HepG2 (cell line): ENCODE results near the gene HEPACAM. TPM values are rescaled to one million over a fixed set of nuclear protein-coding genes. Genes with fewer than 3 reads are reported as not detected.
A peak's percentile ranks its signal among the peaks of the same experiment; 100 is the strongest.

Experiments used
- ATAC-seq: fragments of 200-7000 bp; cut with Tn5 transposase; 3 replicates; pipeline ENCODE4 v1.9.1; 2020; ENCODE audit warnings: mild to moderate bottlenecking, moderate library complexity
- BruUV-seq: library from RNA; stranded (reverse); fragments of 400-500 nt; replicated peaks from 2 replicates; lab custom pipeline; 2021; lab: Mats Ljungman, UMichigan
- CTCF ChIA-PET: fragments of 300-600 bp; formaldehyde crosslinking; extraction: SDS; loops from one replicate; lab custom pipeline; 2021; ENCODE audit warnings: low total read pairs, inconsistent platforms, low intra/inter-chr PET ratio; lab: Yijun Ruan, JAX
- POLR2A ChIA-PET: fragments of 350-600 bp; sonication (Branson Sonifier 250); formaldehyde crosslinking; loops from one replicate; lab custom pipeline; 2020; ENCODE audit warnings: antibody characterized with exemption, inconsistent platforms; lab: Yijun Ruan, JAX
- DNase-seq: peaks from one replicate; pipeline ENCODE4 v3.0.0-alpha.2; 2015; ENCODE audit warnings: low spot score
- FAIRE-seq: peaks from 3 replicates; lab custom pipeline; 2011; peaks lifted over from hg19 to GRCh38; lab: Jason Lieb, UNC
- H2AFZ ChIP-seq: one replicate; pipeline ENCODE4 v1.6.1; 2011; ENCODE audit warnings: low read length, inconsistent platforms
- H3K27ac ChIP-seq: fragments of 300-600 bp; 3 replicates; pipeline ENCODE4 v1.8.0; 2011; ENCODE audit warnings: mixed run types, mild to moderate bottlenecking, mixed read lengths, low read length, inconsistent platforms; ENCODE audit not compliant: insufficient read depth; ENCODE audit errors: extremely low read length
- H3K27me3 ChIP-seq, 2 experiments: fragments of 200-600 bp in 1 of 2; 2 replicates in 1 of 2; 3 replicates in 1 of 2; pipeline versions ENCODE4 v1.6.0 to v1.8.0; 2011; ENCODE audit warnings: low read length in 2 of 2, mild to moderate bottlenecking in 2 of 2, moderate library complexity in 2 of 2, inconsistent platforms in 1 of 2; ENCODE audit not compliant: insufficient read depth in 2 of 2, control insufficient read depth in 1 of 2
- H3K36me3 ChIP-seq, 2 experiments: fragments of 200-600 bp in 1 of 2; replicated peaks in 1 of 2; 2 replicates in 1 of 2; 3 replicates in 1 of 2; pipeline versions ENCODE4 v1.5.1 to v1.8.0; 2011; ENCODE audit warnings: low read length in 2 of 2, inconsistent platforms in 1 of 2; ENCODE audit not compliant: insufficient read depth in 2 of 2, control insufficient read depth in 1 of 2
- H3K4me1 ChIP-seq: 2 replicates; pipeline ENCODE4 v1.5.1; 2012; ENCODE audit warnings: low read length, inconsistent platforms; ENCODE audit not compliant: insufficient read depth
- H3K4me2 ChIP-seq: 2 replicates; pipeline ENCODE4 v1.6.0; 2011; ENCODE audit warnings: low read depth, low read length, inconsistent platforms
- H3K4me3 ChIP-seq, 3 experiments: fragments of 200-600 bp in 1 of 3; sonication (generic), shearing (Covaris generic) in 1 of 3; replicated peaks in 1 of 3; 2 replicates each; pipeline ENCODE4 v1.5.1; 2011 to 2016; ENCODE audit warnings: low read length in 3 of 3, inconsistent platforms in 2 of 3, low read depth in 2 of 3, mild to moderate bottlenecking in 2 of 3, control low read depth in 1 of 3, mixed read lengths in 1 of 3; ENCODE audit not compliant: insufficient read depth in 1 of 3
- H3K79me2 ChIP-seq: one replicate; pipeline ENCODE4 v1.6.1; 2011; ENCODE audit warnings: low read length, inconsistent platforms; ENCODE audit not compliant: insufficient read depth
- H3K9ac ChIP-seq: 2 replicates; pipeline ENCODE4 v1.6.0; 2011; ENCODE audit warnings: mild to moderate bottlenecking, low read depth, low read length, inconsistent platforms; ENCODE audit not compliant: insufficient read depth
- H3K9me3 ChIP-seq: 2 replicates; pipeline ENCODE4 v1.5.1; 2012; ENCODE audit warnings: mild to moderate bottlenecking, low read length
- H4K20me1 ChIP-seq: 2 replicates; pipeline ENCODE4 v1.6.0; 2011; ENCODE audit warnings: inconsistent platforms, mild to moderate bottlenecking, low read length, moderate library complexity; ENCODE audit not compliant: insufficient read depth
- CEBPB ChIP-seq: IDR thresholded peaks from 2 replicates; pipeline ENCODE4 v1.6.1; 2011; ENCODE audit warnings: low read depth, low read length, improper control_type of control experiment, borderline replicate concordance
- HDAC1 ChIP-seq: sonication (generic); formaldehyde crosslinking; IDR thresholded peaks from 2 replicates; pipeline ENCODE4 v1.5.1; 2020; ENCODE audit warnings: mild to moderate bottlenecking, missing genetic modification reagents
- MAFG ChIP-seq: sonication (generic); formaldehyde crosslinking; IDR thresholded peaks from 2 replicates; pipeline ENCODE4 v1.5.1; 2020; ENCODE audit warnings: mild to moderate bottlenecking, missing genetic modification reagents
- NBN ChIP-seq: fragments of 450-650 bp; conservative IDR thresholded peaks from 2 replicates; pipeline ENCODE4 v1.6.1; 2017
- NR1H2 ChIP-seq: sonication (generic); formaldehyde crosslinking; IDR thresholded peaks from 2 replicates; pipeline ENCODE4 v1.8.1; 2022; ENCODE audit warnings: low read depth, missing genetic modification reagents, borderline replicate concordance
- RXRA ChIP-seq: sonication (generic); formaldehyde crosslinking; IDR thresholded peaks from 2 replicates; pipeline ENCODE4 v1.5.1; 2020; ENCODE audit warnings: missing genetic modification reagents
- TBX3 ChIP-seq: fragments of 450-650 bp; IDR thresholded peaks from 2 replicates; pipeline ENCODE4 v1.6.1; 2017; ENCODE audit warnings: antibody characterized with exemption, mild to moderate bottlenecking, inconsistent platforms, borderline replicate concordance
- ZFP41 ChIP-seq: sonication (generic); formaldehyde crosslinking; IDR thresholded peaks from 2 replicates; pipeline ENCODE4 v1.4.0; 2020; ENCODE audit warnings: mild to moderate bottlenecking, missing genetic modification reagents, borderline replicate concordance
- ZNF34 ChIP-seq: sonication (generic); formaldehyde crosslinking; IDR thresholded peaks from 2 replicates; pipeline ENCODE4 v1.4.0; 2020; ENCODE audit warnings: mild to moderate bottlenecking, missing genetic modification reagents, borderline replicate concordance
- ZNF891 ChIP-seq: sonication (generic); formaldehyde crosslinking; IDR thresholded peaks from 2 replicates; pipeline ENCODE4 v1.5.0; 2020; ENCODE audit warnings: mild to moderate bottlenecking, missing genetic modification reagents
- WGBS: methylation state at CpG from one replicate; pipeline ENCODE4 v1.1.6; 2017; ENCODE audit warnings: low lambda C conversion rate; 5-methylcytosine and 5-hydroxymethylcytosine counted together
- in situ Hi-C: cut with HindIII; loops from 2 replicates; pipeline ENCODE4 v1.10.0; 2017; ENCODE audit warnings: low pct_unique_long_range_greater_than_20kb; ENCODE audit not compliant: extremely low pct_ligation_motif_present
- intact Hi-C: fragments of 100-400 bp; cut with micrococcal nuclease; formaldehyde crosslinking; loops from one replicate; pipeline ENCODE4 v1.10.0; 2022; ENCODE audit not compliant: unreplicated experiment
- polyA plus RNA-seq, 8 experiments: library from polyadenylated mRNA; depleted of rRNA in 3 of 8; stranded (reverse) in 7 of 8; unstranded in 1 of 8; fragments of >200 nt; fragmentation: Illumina TruSeq in 4 of 8; extraction: Trizol in 4 of 8; gene quantifications; 2 replicates each; pipeline versions ENCODE4 v1.2.1 to v1.2.3, GENCODE V29; 2011 to 2016; ENCODE audit warnings: low read depth in 4 of 8, missing spikeins in 1 of 8, mixed read lengths in 1 of 8; ENCODE audit not compliant: insufficient read depth in 1 of 8
- total RNA-seq, 5 experiments: library from RNA; depleted of rRNA; stranded (reverse); fragments of >200 nt; fragmentation: Illumina TruSeq; extraction: Trizol; gene quantifications; 2 replicates each; pipeline ENCODE4 v1.2.3, GENCODE V29; 2016; ENCODE audit warnings: low read depth in 1 of 5
- TF ChIP-seq, protein P1 (sequence below): sonication (generic); formaldehyde crosslinking; conservative IDR thresholded peaks from 2 replicates; pipeline ENCODE4 v1.4.0; 2020; ENCODE audit warnings: mild to moderate bottlenecking, missing genetic modification reagents, moderate library complexity
- TF ChIP-seq, protein P2 (sequence below): sonication (generic); formaldehyde crosslinking; IDR thresholded peaks from 2 replicates; pipeline ENCODE4 v1.5.1; 2020; ENCODE audit warnings: mild to moderate bottlenecking, missing genetic modification reagents, borderline replicate concordance

Gene HEPACAM
- total and polyA plus RNA-seq, 2 of the 13 experiments (the other 11 are each of a cell fraction or from before 2014, with no cell fraction given): 66.9 to 121 TPM

DNA sequence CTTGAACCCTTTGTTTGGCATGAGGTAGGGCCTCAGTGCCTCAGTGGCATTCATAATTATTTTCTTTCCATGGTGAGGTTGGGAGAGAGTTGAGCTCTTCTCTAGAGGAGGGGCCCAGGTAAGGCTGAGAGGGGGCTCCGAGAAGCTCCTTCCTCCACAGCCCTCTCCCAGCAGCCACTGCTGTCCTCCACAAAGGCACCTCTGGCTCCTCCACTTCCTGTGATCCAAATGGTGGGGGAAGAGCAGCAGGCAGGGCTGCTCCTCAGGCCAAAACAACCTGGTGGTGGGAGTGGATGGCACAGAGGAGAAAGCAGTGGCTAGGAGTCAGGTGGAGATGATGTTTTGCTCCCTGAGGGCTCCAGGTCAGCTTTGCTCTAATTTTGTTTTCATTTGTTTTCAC, 51.5 kb downstream of the HEPACAM start:
- no peak overlapping the region; a peak in 1 of 6 replicates for H3K4me3 ChIP-seq
- peaks cover 0 to 17% of the 10 kb centered on the region in 2 experiments; a peak in 4 of 5 replicates for H3K27me3 ChIP-seq
- H2AFZ ChIP-seq: peak overlapping the region; percentile 11
- H4K20me1 ChIP-seq: no peaks in the 10 kb centered on the region
- ChIA-PET POLR2A (no interaction called here), CTCF (no interaction called here)
- intact Hi-C loops (no loop called here), in situ Hi-C loops (no loop called here)
- peak overlapping the region; percentile 16; the same call in 1 of the 2 replicates for H3K4me2 ChIP-seq
- H3K9ac ChIP-seq: no peak overlapping the region
- no peak for FAIRE-seq
- DNase-seq: no peak
- ATAC-seq: no peak
- H3K4me1 ChIP-seq: peaks cover 67% of the 10 kb centered on the region
- no peak overlapping the region for H3K27ac ChIP-seq
- no peaks in the 10 kb centered on the region for H3K79me2 ChIP-seq
- no TSS peak for BruUV-seq
- no peak for TF ChIP-seq TBX3
- TF ChIP-seq ZNF891 (CRISPR knock-in tag): 0 out of 2 replicates have a peak, but pooled peaks have one; percentile 27
- WGBS: 56% methylated on average over 1 of the region's 1 CpG
- no peaks in the 10 kb centered on the region for H3K9me3 ChIP-seq
- H3K36me3 ChIP-seq: no peaks in the 10 kb centered on the region

DNA sequence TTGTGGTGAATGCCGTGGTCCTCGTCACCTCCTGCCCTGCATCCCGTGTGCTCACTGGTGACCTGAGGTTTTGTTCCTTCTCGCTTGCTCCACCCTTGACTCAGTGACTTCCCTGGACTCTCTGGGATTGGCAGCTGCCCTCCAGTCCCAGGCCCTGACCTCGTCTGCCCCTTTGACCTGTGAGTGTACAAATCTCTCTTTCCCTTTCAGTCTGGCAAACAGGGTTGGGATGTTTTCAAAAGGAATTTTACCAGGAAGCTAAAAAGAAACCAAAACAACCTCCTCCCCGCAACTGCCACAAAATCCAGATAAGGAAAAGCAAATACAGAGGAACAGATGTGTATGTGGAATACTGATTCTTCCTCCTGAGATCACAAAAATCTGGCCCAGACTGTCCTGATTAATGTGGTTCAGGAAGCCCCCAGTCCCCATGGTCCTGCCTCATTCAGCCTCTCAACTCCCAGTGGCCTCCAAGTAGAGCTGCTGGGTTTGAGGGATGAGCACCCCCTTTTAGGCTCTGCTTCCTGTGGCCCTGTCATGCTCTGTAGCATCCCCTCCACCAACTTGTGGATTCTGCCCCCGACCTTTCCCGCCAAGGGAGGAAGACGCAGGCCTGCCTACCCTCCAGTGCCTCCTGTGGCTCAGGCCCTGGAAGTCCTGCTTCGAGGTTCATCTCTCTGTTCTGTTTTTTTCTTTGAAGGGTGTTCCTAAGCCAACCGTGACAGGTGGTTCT, 53.3 kb downstream of the HEPACAM start:
- Histone ChIP-seq H3K27me3 (peaks cover 0 to 31% of the 10 kb centered on the region in 2 experiments; a peak in 4 of 5 replicates), H3K79me2 (no peaks in the 10 kb centered on the region), H3K9ac (0 out of 2 replicates have a peak overlapping the region, but pooled peaks have one; percentile 9), H3K4me1 (peaks cover 71% of the 10 kb centered on the region), H3K4me2 (peak overlapping the region; percentile 84), H4K20me1 (no peaks in the 10 kb centered on the region), H2AFZ (no peak overlapping the region), H3K27ac (peak overlapping the region; percentile 54), H3K9me3 (no peaks in the 10 kb centered on the region), H3K4me3 (peak overlapping the region in 2 of 3 experiments; percentile 6 to 64; a peak in 2 of 6 replicates), H3K36me3 (no peaks in the 10 kb centered on the region)
- ATAC-seq (peak; percentile 63), DNase-seq (peak; percentile 89), FAIRE-seq (peak; percentile 81)
- ChIA-PET CTCF (no interaction called here), POLR2A (interaction anchor here (1.2 to 1.6 kb wide), 3 partner anchors 71 to 259 kb away, joined by 3 to 5 read pairs (median 4); partner anchors contain the start of genes CCDC15 and TBRG1)
- in situ Hi-C loops (no loop called here), intact Hi-C loops (no loop called here)
- no TSS peak for BruUV-seq
- WGBS: 0% methylated on average over 10 of the region's 11 CpGs
- TF ChIP-seq HDAC1 (CRISPR knock-in tag) (peak; percentile 87), ZNF34 (0 out of 2 replicates have a peak, but pooled peaks have one; percentile 57), NBN (no peak), ZFP41 (CRISPR knock-in tag) (no peak), CEBPB (no peak), NR1H2 (CRISPR knock-in tag) (no peak), MAFG (no peak), RXRA (CRISPR knock-in tag) (peak; percentile 87)
- TF ChIP-seq, protein P1, sequence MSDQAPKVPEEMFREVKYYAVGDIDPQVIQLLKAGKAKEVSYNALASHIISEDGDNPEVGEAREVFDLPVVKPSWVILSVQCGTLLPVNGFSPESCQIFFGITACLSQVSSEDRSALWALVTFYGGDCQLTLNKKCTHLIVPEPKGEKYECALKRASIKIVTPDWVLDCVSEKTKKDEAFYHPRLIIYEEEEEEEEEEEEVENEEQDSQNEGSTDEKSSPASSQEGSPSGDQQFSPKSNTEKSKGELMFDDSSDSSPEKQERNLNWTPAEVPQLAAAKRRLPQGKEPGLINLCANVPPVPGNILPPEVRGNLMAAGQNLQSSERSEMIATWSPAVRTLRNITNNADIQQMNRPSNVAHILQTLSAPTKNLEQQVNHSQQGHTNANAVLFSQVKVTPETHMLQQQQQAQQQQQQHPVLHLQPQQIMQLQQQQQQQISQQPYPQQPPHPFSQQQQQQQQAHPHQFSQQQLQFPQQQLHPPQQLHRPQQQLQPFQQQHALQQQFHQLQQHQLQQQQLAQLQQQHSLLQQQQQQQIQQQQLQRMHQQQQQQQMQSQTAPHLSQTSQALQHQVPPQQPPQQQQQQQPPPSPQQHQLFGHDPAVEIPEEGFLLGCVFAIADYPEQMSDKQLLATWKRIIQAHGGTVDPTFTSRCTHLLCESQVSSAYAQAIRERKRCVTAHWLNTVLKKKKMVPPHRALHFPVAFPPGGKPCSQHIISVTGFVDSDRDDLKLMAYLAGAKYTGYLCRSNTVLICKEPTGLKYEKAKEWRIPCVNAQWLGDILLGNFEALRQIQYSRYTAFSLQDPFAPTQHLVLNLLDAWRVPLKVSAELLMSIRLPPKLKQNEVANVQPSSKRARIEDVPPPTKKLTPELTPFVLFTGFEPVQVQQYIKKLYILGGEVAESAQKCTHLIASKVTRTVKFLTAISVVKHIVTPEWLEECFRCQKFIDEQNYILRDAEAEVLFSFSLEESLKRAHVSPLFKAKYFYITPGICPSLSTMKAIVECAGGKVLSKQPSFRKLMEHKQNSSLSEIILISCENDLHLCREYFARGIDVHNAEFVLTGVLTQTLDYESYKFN (CRISPR knock-in tag): peak; percentile 88
- TF ChIP-seq, protein P2, sequence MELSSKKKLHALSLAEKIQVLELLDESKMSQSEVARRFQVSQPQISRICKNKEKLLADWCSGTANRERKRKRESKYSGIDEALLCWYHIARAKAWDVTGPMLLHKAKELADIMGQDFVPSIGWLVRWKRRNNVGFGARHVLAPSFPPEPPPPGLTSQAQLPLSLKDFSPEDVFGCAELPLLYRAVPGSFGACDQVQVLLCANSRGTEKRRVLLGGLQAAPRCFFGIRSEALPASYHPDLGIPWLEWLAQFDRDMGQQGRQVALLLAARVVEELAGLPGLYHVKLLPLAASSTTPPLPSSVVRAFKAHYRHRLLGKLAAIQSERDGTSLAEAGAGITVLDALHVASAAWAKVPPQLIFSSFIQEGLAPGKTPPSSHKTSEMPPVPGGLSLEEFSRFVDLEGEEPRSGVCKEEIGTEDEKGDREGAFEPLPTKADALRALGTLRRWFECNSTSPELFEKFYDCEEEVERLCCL (CRISPR knock-in tag): no peak
